ENCODE results near the gene CACNA1C. TPM values are rescaled to one million over a fixed set of nuclear protein-coding genes. Genes with fewer than 3 reads are reported as not detected.

Gene CACNA1C
- total RNA-seq, 1 donor from 2014 or later = 0.02 TPM

- CTCF ChIA-PET = no interaction called here
- DNase-seq = no peak
- Mint-ChIP-seq H3K4me1 (no peaks in the 10 kb centered on the region), H3K27ac (no peak overlapping the region), H3K4me3 (no peak overlapping the region), H3K9me3 (no peaks in the 10 kb centered on the region), H3K27me3 (peaks cover 18% of the 10 kb centered on the region), H3K36me3 (ENCODE audit: low read depth) (no peaks in the 10 kb centered on the region)
- ATAC-seq (ENCODE audit: low read depth) = no peak
- no peak for TF ChIP-seq CTCF (IDR thresholded peaks at IDR 0.05)
- intact Hi-C loops (cut with micrococcal nuclease) = no loop called here
- POLR2A ChIA-PET = no interaction called here
Observed at GRCh38 chr12:2322554-2323120, 269.9 kb downstream of the CACNA1C start.

GRCh38 chr12:2323532-2324255, 270.9 kb downstream of the CACNA1C start:
- no peaks in the 10 kb centered on the region for H3K4me1 Mint-ChIP-seq
- no peak for TF ChIP-seq CTCF (IDR thresholded peaks at IDR 0.05)
- CTCF ChIA-PET = no interaction called here
- no peak overlapping the region for H3K4me3 Mint-ChIP-seq
- H3K27me3 Mint-ChIP-seq = peaks cover 18% of the 10 kb centered on the region
- intact Hi-C loops (cut with micrococcal nuclease) = no loop called here
- H3K36me3 Mint-ChIP-seq (ENCODE audit: low read depth) = no peaks in the 10 kb centered on the region
- H3K27ac Mint-ChIP-seq = no peak overlapping the region
- POLR2A ChIA-PET = no interaction called here
- H3K9me3 Mint-ChIP-seq = no peaks in the 10 kb centered on the region
- DNase-seq = no peak
- no peak for ATAC-seq (ENCODE audit: low read depth)

GRCh38 chr12:2324387-2324786, 271.6 kb downstream of the CACNA1C start:
- Mint-ChIP-seq H3K9me3 (no peaks in the 10 kb centered on the region), H3K27me3 (peaks cover 18% of the 10 kb centered on the region), H3K4me1 (no peaks in the 10 kb centered on the region), H3K4me3 (no peak overlapping the region), H3K27ac (no peak overlapping the region), H3K36me3 (ENCODE audit: low read depth) (no peaks in the 10 kb centered on the region)
- ATAC-seq (ENCODE audit: low read depth) = no peak
- POLR2A ChIA-PET = no interaction called here
- CTCF ChIA-PET = no interaction called here
- intact Hi-C loops (cut with micrococcal nuclease) = no loop called here
- DNase-seq = no peak
- TF ChIP-seq CTCF (IDR thresholded peaks at IDR 0.05) = no peak

- intact Hi-C loops (cut with micrococcal nuclease) = no loop called here
- ChIA-PET POLR2A (no interaction called here), CTCF (no interaction called here)
- Mint-ChIP-seq H3K9me3 (no peaks in the 10 kb centered on the region), H3K27ac (no peak overlapping the region), H3K27me3 (peaks cover 18% of the 10 kb centered on the region), H3K36me3 (ENCODE audit: low read depth) (no peaks in the 10 kb centered on the region), H3K4me3 (no peak overlapping the region), H3K4me1 (no peaks in the 10 kb centered on the region)
- ATAC-seq (ENCODE audit: low read depth) (no peak), DNase-seq (no peak)
- no peak for TF ChIP-seq CTCF (IDR thresholded peaks at IDR 0.05)
Observed at GRCh38 chr12:2325519-2325918, 272.7 kb downstream of the CACNA1C start.

- Mint-ChIP-seq H3K27me3 (peaks cover 16% of the 10 kb centered on the region), H3K27ac (no peak overlapping the region), H3K4me1 (no peaks in the 10 kb centered on the region), H3K9me3 (no peaks in the 10 kb centered on the region), H3K4me3 (no peak overlapping the region), H3K36me3 (ENCODE audit: low read depth) (no peaks in the 10 kb centered on the region)
- CTCF ChIA-PET = no interaction called here
- no peak for TF ChIP-seq CTCF (IDR thresholded peaks at IDR 0.05)
- no peak for ATAC-seq (ENCODE audit: low read depth)
- POLR2A ChIA-PET = no interaction called here
- intact Hi-C loops (cut with micrococcal nuclease) = no loop called here
- no peak for DNase-seq
Observed at GRCh38 chr12:2326470-2326869, 273.7 kb downstream of the CACNA1C start.

Measured in activated B cell treated with CpG ODN at 0.5 μM for 24 hours (primary cell).